GM12874 (cell line): Measurements from ENCODE around the gene APOBEC3F.

Experiments used
- CTCF ChIP-seq: IDR thresholded peaks from 2 replicates; pipeline ENCODE4 v1.5.1; 2011; ENCODE audit warnings: low read depth, mild to moderate bottlenecking, control low read depth, low read length, moderate library complexity; ENCODE audit not compliant: insufficient read depth

Gene APOBEC3F

GRCh38 chr22:39098026-39098425 is 57.4 kb downstream of the APOBEC3F start:
- no peak for TF ChIP-seq CTCF

- TF ChIP-seq CTCF: no peak
These were observed 57.9 kb downstream of the APOBEC3F start for GRCh38 chr22:39098576-39098975.

GRCh38 chr22:39101226-39101625 is 60.6 kb downstream of the APOBEC3F start:
- no peak for TF ChIP-seq CTCF

- TF ChIP-seq CTCF: no peak
These were observed 62.8 kb downstream of the APOBEC3F start for GRCh38 chr22:39103431-39103830.
